Endothelial cell of umbilical vein (primary cell): ENCODE data around the gene NCR1.
"Not testable (repeated sequence)": the region's sequence is repeated elsewhere in the genome, so short reads cannot be mapped to it uniquely, and the experiment has no call there.

ENCODE experiments used
- CTCF ChIP-seq, 2 donors: IDR thresholded peaks; 1 replicate in 1 of 2; 2 replicates in 1 of 2; pipeline ENCODE4 v1.5.1; 2011; ENCODE audit warnings: low read length in 2 of 2, mild to moderate bottlenecking in 2 of 2, moderate library complexity in 2 of 2, control low read depth in 1 of 2, inconsistent platforms in 1 of 2, low read depth in 1 of 2; ENCODE audit not compliant: insufficient read depth in 1 of 2; ENCODE audit errors: extremely low read depth in 1 of 2
- EZH2 ChIP-seq: IDR thresholded peaks from 2 replicates; pipeline ENCODE4 v1.6.1; 2012; ENCODE audit warnings: borderline replicate concordance, low read depth, mild to moderate bottlenecking, moderate library complexity, low read length, inconsistent platforms; ENCODE audit not compliant: severe bottlenecking
- MYC ChIP-seq: IDR thresholded peaks from one replicate; pipeline ENCODE4 v1.6.1; 2011; ENCODE audit warnings: mild to moderate bottlenecking, low read depth, low read length
- POLR2AphosphoS5 ChIP-seq: IDR thresholded peaks from 2 replicates; pipeline ENCODE4 v1.6.1; 2012; ENCODE audit warnings: low read depth, mild to moderate bottlenecking, control low read depth, low read length, moderate library complexity; ENCODE audit not compliant: insufficient read depth

GRCh38 chr19:54899646-54900045 is 6.3 kb upstream of the NCR1 start:
- not testable (repeated sequence) for TF ChIP-seq EZH2; CTCF (IDR thresholded peaks at IDR 0.05; ENCODE audit: extremely low read depth in 1 of 2, insufficient read depth in 1 of 2, low read depth in 1 of 2, low read length in 2 of 2); MYC; POLR2AphosphoS5
